Bronchial epithelial cell (primary cell): Measurements from ENCODE around the gene WNT7A. TPM values are rescaled to one million over a fixed set of nuclear protein-coding genes. Genes with fewer than 3 reads are reported as not detected.

Experiments
- DNase-seq: peaks from one replicate; pipeline ENCODE4 v3.0.0-alpha.2; 2010; ENCODE audit warnings: low read depth
- FAIRE-seq: peaks from 2 replicates; lab custom pipeline; 2011; peaks lifted over from hg19 to GRCh38; lab: Jason Lieb, UNC
- H3K27me3 ChIP-seq: 2 replicates; pipeline ENCODE4 v1.5.1; 2011; ENCODE audit warnings: low read length; ENCODE audit not compliant: control insufficient read depth, insufficient read depth
- H3K36me3 ChIP-seq: 2 replicates; pipeline ENCODE4 v1.5.1; 2011; ENCODE audit warnings: low read length; ENCODE audit not compliant: control insufficient read depth, insufficient read depth
- H3K4me3 ChIP-seq: 2 replicates; pipeline ENCODE4 v1.5.1; 2011; ENCODE audit warnings: mild to moderate bottlenecking, low read depth, low read length, control low read depth
- total RNA-seq: library from RNA; depleted of rRNA; stranded (reverse); fragments of >200 nt; gene quantifications from 2 replicates; pipeline ENCODE4 v1.2.1, GENCODE V29; 2014
- TF ChIP-seq, protein P1 (sequence below): IDR thresholded peaks from 2 replicates; pipeline ENCODE4 v1.5.1; 2011; ENCODE audit warnings: mild to moderate bottlenecking, moderate library complexity, low read length, control low read depth, inconsistent platforms; ENCODE audit not compliant: insufficient read depth, severe bottlenecking

WNT7A gene
- total RNA-seq, 1 donor from 2014 or later, result 13.4 TPM

GRCh38 chr3:13892304-13892703, 12.4 kb upstream of the WNT7A start:
- DNase-seq (no peak), FAIRE-seq (no peak)
- no peaks in the 10 kb centered on the region for H3K36me3 ChIP-seq
- TF ChIP-seq, protein P1, sequence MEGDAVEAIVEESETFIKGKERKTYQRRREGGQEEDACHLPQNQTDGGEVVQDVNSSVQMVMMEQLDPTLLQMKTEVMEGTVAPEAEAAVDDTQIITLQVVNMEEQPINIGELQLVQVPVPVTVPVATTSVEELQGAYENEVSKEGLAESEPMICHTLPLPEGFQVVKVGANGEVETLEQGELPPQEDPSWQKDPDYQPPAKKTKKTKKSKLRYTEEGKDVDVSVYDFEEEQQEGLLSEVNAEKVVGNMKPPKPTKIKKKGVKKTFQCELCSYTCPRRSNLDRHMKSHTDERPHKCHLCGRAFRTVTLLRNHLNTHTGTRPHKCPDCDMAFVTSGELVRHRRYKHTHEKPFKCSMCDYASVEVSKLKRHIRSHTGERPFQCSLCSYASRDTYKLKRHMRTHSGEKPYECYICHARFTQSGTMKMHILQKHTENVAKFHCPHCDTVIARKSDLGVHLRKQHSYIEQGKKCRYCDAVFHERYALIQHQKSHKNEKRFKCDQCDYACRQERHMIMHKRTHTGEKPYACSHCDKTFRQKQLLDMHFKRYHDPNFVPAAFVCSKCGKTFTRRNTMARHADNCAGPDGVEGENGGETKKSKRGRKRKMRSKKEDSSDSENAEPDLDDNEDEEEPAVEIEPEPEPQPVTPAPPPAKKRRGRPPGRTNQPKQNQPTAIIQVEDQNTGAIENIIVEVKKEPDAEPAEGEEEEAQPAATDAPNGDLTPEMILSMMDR, result no peak
- H3K4me3 ChIP-seq, result no peak overlapping the region
- H3K27me3 ChIP-seq, result no peaks in the 10 kb centered on the region

DNA sequence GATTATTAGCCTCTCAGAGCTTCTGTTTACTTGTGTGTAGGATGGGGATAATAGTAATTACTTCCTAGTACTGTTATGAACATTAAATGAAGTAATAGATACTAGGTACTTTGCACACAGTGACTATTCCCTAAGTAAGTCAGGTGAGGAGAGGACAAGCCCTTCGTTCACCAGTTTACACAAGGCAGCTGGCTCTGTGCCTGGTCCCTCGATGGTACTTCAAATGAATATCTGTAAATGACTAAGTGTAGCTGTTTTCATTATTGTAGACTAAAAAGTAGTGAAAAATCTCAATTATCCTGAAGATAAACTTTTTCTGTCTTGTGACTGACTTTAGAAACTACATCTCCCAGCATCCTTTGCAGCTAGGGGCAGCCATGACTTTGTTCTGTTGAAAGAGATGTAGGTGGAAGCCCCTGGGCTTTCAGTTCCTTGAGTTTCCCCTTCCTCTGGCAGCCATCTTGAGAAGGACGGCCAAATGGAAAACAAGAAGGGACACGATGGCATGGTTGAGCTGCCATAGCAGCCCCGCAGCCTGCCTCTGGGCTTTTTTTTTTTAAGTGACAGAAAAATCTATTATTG, 11.7 kb upstream of the WNT7A start:
- TF ChIP-seq, protein P1, result no peak
- H3K4me3 ChIP-seq, result no peak overlapping the region
- FAIRE-seq (no peak), DNase-seq (peak; percentile 34)
- no peaks in the 10 kb centered on the region for H3K36me3 ChIP-seq
- H3K27me3 ChIP-seq, result no peaks in the 10 kb centered on the region

GRCh38 chr3:13891017-13891392, 11.1 kb upstream of the WNT7A start:
- DNase-seq (no peak), FAIRE-seq (no peak)
- TF ChIP-seq, protein P1, result no peak
- Histone ChIP-seq H3K36me3 (no peaks in the 10 kb centered on the region), H3K27me3 (no peaks in the 10 kb centered on the region), H3K4me3 (no peak overlapping the region)

- TF ChIP-seq, protein P1, result no peak
- Histone ChIP-seq H3K27me3 (no peaks in the 10 kb centered on the region), H3K4me3 (no peak overlapping the region), H3K36me3 (no peaks in the 10 kb centered on the region)
- FAIRE-seq, result no peak
- DNase-seq, result peak; percentile 86
Measured at GRCh38 chr3:13890377-13891016, 10.6 kb upstream of the WNT7A start.

- TF ChIP-seq, protein P1, result no peak
- FAIRE-seq, result no peak
- no peak for DNase-seq
- Histone ChIP-seq H3K36me3 (no peaks in the 10 kb centered on the region), H3K27me3 (no peaks in the 10 kb centered on the region), H3K4me3 (no peak overlapping the region)
Measured at GRCh38 chr3:13888576-13888975, 8.7 kb upstream of the WNT7A start.
